Kidney tubule cell (primary cell): ENCODE results near the gene SLC25A25.

Source experiments
- DNase-seq: peaks from one replicate; pipeline ENCODE4 v3.0.0-alpha.2; 2018; ENCODE audit warnings: low spot score

The SLC25A25 gene

DNA sequence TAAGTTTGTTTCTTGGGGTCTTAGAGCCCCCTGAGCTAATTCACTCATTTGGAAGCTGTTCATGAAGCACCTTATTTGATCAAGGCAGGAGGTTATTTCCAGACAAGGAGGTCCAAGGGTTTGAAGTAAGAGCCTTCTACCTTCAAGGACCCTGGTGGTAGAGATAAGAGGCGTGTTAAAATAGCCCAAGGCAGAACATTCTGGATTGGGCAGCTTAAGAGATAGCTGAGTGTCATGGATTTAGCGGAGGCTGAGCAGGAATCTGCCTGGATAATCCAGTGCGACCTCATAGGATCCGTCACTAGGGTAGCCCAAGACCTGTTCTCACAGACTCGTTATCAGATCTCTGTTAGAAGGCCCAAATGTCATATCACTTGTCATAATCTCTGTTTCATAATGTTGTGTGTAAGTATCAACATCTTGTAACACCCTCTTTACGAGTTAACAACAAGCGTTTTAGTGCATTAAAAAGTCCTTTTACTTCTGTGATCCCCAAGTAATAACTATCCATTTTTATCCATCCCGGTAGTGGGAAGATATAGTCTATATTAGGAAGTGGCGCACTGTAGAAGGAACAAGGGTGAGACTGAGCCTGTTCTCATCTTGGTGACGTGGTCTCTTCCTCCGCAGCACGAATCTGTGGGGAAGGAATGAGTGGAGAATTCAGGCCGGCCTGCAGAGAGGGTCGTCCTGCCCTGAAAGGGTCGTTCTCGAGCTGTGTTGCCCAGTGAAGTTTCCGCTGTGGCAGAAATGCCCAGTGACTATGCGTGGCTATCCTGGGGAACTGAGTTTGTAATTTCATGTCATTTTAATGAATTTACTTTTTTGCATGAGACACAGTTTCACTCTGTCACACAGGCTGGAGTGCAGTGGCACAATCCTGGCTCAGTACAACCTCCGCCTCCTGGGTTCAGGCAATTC, 28.8 kb downstream of the SLC25A25 start:
- no peak for DNase-seq

- DNase-seq = no peak
Measured at GRCh38 chr9:128097543-128098296, 29.7 kb downstream of the SLC25A25 start.

DNA sequence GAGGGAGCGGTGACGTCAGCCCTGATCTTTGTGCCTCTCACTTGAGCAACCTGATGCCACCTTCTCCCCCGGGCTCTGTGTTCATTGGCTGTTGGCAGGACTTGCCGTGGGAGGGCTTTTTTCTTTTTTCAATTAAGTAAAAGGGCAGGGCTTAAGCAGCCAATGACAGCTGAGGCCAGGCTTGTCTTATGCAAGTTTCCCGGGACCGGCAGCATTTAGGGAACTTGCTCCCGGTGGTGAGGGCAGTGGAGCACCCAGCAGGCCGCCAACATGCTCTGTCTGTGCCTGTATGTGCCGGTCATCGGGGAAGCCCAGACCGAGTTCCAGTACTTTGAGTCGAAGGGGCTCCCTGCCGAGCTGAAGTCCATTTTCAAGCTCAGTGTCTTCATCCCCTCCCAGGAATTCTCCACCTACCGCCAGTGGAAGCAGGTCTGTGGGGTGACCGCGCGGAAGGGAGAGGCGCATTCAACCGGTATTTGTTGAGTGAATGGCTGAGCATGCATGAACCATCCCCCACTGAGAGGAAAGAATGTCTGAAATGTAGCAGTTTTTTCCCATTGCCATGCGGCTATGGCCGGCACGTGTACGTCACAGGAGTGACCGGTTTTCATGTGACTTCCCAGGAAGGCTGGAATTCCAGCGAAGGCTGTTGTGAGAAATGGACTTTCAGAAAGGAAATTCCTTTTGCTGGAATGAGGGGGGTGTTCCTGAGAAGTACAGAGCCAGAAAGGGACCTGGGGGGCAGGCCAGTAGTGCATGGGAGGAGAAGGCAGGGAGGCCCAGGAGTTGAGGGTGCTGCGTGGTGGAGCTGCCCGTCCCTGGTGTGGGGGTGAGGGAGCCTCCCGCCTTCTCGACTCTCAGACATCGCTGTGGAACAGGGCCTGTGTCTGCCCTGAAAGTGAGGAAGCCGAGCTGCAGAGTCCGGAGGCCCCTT, 30.5 kb downstream of the SLC25A25 start:
- DNase-seq = peak; percentile 98

GRCh38 chr9:128099231-128099931, 31.3 kb downstream of the SLC25A25 start:
- peak; percentile 59 for DNase-seq

DNA sequence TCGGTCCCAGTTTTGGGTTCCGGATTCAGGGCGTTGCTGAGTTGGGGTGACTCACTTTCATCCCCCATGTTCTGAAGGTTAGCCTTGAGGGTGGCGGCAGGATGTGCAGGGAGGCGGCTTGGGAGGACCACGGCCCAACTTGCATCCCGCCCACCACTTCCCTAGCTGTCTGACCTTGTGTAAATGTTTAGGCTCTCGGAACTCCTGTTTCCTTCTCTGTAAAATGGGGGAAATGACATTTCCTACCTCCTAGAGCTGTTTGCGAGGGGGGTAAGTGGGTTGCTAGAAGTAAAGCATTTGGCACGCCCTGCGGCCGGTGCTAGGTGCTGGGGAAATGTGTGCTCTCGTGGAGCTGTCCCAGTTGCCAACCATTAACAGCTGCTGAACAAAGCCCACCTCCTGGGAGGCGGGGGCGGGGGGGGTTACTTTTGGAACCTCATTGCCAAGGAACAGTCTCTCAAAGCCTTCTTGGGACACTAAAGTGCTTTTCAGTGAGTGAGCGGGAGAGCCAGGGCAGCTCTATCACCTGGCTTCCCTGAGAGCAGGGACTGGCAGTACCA, 32.0 kb downstream of the SLC25A25 start:
- no peak for DNase-seq

- DNase-seq = no peak
Measured at GRCh38 chr9:128100581-128100980, 32.5 kb downstream of the SLC25A25 start.

DNA sequence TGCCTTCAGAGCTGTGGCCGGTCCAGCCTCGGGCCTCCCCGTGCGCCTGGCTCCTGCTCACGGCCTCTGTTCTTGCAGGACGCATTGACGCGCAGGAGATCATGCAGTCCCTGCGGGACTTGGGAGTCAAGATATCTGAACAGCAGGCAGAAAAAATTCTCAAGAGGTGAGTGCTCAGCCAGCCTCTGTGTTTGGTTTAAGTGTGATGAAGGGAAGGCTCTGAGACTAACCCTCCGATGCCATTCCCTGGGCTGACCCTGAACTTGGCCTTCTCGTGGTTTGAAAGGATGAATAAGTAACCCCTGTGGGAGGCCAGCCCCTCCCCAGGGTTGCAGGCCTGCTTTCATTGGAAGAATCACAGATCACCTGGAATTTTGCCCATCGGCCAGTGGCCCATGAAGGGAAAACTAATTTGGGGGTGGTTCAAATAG, 33.2 kb downstream of the SLC25A25 start:
- peak; percentile 90 for DNase-seq

DNA sequence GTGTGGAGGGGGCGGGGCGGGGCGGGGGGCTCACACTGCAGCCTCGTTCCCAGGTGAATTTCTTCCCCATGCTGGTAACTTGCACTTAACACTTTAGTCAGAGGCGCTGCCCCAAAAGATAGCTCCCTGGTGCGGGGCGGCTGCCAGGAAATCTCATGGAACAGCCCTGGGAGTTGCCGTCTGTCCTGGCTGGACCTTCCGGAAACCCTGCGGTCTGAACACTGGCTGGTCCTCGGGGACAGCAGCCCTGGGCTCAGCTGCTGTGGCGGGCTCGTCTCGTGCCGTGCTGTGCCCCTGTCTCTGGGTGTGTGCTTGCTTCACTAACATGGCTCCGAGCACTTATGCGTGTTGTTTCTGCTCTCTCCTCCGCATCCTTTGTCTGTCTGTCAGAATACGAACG, 33.7 kb downstream of the SLC25A25 start:
- peak; percentile 35 for DNase-seq

DNA sequence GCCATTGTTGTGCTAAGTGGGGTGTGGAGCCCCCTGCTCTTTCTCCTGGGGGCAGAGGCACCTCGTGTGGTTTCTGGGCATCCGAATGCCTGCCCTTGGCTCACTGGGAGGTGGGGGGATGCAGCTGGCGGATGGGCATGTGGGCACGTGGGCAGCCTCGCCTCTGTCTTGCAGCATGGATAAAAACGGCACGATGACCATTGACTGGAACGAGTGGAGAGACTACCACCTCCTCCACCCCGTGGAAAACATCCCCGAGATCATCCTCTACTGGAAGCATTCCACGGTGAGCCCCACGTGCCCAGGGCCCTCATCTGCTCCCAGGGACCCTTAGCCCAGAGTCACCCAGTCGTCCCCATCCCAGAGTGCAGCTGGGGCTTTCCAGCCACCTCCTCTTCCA, 34.2 kb downstream of the SLC25A25 start:
- DNase-seq = no peak

DNA sequence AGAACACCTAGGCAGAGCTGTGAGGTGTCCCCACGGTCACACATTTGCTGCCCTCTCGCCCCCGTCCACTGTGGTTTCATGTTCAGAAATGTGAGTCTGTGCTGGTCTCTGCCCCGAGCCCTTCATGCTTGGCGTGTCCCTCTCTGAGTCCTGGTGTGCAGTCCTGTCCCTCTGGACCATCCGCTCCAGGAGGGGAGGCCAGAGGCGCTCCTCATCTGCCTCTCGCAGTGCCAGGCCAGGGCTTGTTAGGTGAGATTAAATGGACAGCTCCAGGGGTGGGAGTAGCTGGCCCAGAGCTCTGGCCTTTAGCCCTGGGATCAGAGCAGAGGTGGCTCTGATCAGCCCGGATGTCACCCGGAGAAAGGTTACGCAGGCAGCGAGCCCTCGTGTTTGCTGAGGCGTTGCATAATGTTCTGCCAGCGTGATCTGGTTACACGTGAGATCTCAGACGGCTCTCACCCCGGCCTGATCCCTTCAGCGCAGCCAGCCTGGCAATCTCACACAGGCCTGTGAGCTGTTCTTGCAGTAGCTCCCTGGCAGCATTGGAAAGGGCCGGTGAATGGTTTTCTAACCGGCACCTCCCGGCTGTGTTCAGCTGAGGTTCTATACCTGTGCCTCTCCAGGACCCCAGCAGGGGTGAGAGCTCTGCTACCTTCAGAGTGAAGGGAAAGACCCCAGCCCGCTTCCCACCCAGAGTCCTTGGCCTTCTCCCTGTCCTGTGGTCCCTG, 35.0 kb downstream of the SLC25A25 start:
- peak; percentile 32 for DNase-seq

DNA sequence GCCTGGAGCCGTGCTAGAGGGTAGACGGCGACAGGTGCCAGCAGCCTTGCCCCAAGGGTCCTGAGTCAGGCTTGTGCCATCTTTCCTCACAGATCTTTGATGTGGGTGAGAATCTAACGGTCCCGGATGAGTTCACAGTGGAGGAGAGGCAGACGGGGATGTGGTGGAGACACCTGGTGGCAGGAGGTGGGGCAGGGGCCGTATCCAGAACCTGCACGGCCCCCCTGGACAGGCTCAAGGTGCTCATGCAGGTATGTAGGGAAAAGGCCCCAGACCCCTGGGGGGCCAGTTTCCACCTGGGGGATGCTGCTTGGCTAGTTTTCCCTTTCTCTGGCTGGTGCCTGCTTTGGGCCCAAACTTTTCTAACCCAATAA, 35.5 kb downstream of the SLC25A25 start:
- peak; percentile 44 for DNase-seq

DNA sequence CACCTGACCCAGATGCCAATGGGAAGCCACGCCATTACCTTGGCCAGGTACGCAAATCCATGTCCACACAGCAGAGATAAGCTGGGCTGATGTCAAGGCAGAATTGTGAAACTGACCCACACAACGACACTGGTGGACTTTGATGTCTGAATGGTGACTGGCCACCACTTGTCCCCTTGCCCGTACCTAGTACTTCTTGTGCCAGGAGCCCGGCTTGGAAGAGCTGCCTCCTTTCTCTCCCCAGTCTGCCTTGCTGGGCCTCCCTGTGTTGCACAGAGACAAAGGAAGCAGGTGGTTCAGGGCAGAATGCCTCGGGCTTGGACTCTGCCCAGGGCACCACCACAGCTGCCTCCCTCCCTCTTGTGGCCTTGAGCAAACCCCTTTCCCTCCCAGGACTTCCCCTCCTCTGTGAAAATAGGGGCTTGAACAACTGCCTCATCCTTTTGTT, 36.2 kb downstream of the SLC25A25 start:
- no peak for DNase-seq

- no peak for DNase-seq
Measured at GRCh38 chr9:128105538-128106175, 37.6 kb downstream of the SLC25A25 start.

- DNase-seq = no peak
Measured at GRCh38 chr9:128106181-128106939, 38.3 kb downstream of the SLC25A25 start.

DNA sequence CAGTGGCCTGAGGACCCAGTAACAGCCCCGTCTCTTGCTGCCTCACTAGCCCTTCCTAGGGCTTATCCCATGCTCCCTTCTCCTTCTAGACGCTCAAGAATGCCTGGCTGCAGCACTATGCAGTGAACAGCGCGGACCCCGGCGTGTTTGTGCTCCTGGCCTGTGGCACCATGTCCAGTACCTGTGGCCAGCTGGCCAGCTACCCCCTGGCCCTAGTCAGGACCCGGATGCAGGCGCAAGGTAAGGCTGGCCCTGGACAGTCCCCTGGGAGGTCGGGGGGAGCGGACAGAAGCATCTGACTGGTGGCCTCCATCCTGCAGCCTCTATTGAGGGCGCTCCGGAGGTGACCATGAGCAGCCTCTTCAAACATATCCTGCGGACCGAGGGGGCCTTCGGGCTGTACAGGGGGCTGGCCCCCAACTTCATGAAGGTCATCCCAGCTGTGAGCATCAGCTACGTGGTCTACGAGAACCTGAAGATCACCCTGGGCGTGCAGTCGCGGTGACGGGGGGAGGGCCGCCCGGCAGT, 39.0 kb downstream of the SLC25A25 start:
- no peak for DNase-seq

DNA sequence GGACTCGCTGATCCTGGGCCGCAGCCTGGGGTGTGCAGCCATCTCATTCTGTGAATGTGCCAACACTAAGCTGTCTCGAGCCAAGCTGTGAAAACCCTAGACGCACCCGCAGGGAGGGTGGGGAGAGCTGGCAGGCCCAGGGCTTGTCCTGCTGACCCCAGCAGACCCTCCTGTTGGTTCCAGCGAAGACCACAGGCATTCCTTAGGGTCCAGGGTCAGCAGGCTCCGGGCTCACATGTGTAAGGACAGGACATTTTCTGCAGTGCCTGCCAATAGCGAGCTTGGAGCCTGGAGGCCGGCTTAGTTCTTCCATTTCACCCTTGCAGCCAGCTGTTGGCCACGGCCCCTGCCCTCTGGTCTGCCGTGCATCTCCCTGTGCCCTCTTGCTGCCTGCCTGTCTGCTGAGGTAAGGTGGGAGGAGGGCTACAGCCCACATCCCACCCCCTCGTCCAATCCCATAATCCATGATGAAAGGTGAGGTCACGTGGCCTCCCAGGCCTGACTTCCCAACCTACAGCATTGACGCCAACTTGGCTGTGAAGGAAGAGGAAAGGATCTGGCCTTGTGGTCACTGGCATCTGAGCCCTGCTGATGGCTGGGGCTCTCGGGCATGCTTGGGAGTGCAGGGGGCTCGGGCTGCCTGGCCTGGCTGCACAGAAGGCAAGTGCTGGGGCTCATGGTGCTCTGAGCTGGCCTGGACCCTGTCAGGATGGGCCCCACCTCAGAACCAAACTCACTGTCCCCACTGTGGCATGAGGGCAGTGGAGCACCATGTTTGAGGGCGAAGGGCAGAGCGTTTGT, 39.6 kb downstream of the SLC25A25 start:
- no peak for DNase-seq

DNA sequence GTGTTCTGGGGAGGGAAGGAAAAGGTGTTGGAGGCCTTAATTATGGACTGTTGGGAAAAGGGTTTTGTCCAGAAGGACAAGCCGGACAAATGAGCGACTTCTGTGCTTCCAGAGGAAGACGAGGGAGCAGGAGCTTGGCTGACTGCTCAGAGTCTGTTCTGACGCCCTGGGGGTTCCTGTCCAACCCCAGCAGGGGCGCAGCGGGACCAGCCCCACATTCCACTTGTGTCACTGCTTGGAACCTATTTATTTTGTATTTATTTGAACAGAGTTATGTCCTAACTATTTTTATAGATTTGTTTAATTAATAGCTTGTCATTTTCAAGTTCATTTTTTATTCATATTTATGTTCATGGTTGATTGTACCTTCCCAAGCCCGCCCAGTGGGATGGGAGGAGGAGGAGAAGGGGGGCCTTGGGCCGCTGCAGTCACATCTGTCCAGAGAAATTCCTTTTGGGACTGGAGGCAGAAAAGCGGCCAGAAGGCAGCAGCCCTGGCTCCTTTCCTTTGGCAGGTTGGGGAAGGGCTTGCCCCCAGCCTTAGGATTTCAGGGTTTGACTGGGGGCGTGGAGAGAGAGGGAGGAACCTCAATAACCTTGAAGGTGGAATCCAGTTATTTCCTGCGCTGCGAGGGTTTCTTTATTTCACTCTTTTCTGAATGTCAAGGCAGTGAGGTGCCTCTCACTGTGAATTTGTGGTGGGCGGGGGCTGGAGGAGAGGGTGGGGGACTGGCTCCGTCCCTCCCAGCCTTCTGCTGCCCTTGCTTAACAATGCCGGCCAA, 40.4 kb downstream of the SLC25A25 start:
- no peak for DNase-seq
